RWPE1 (cell line): ENCODE results near the gene AP3M1.

ENCODE experiments used
- CTCF ChIA-PET: fragments of 350-600 bp; sonication (Branson Sonifier 250); formaldehyde crosslinking; extraction: SDS; loops from one replicate; lab custom pipeline; 2021; lab: Yijun Ruan, JAX
- POLR2A ChIA-PET: fragments of 400-600 bp; formaldehyde crosslinking; extraction: SDS; loops from one replicate; lab custom pipeline; 2020; ENCODE audit warnings: antibody characterized with exemption; ENCODE audit not compliant: low non-redundant PET; lab: Yijun Ruan, JAX
- DNase-seq: peaks from one replicate; pipeline ENCODE4 v3.0.0; 2012; ENCODE audit warnings: low spot score
- H3K27ac ChIP-seq: fragments of 450-650 bp; 2 replicates; pipeline ENCODE4 v1.5.1; 2017
- CTCF ChIP-seq: fragments of 450-650 bp; conservative IDR thresholded peaks from 2 replicates; pipeline ENCODE4 v1.5.1; 2017; ENCODE audit warnings: low read depth, mild to moderate bottlenecking

AP3M1 gene

GRCh38 chr10:74164716-74165529, 14.3 kb upstream of the AP3M1 start:
- no peak for TF ChIP-seq CTCF
- ChIA-PET CTCF (interaction anchor here (0.5 to 1.9 kb wide), 4 partner anchors 9 to 69 kb away, joined by 3 to 5 read pairs (median 4); no protein-coding TSS in a partner anchor), POLR2A (no interaction called here)
- no peak for DNase-seq
- no peak overlapping the region for H3K27ac ChIP-seq

GRCh38 chr10:74163319-74164068, 12.9 kb upstream of the AP3M1 start:
- no peak overlapping the region for H3K27ac ChIP-seq
- no peak for TF ChIP-seq CTCF
- POLR2A ChIA-PET = no interaction called here
- CTCF ChIA-PET = interaction anchor here (0.6 kb wide), 1 partner anchor 15 kb away, joined by 3 read pairs; no protein-coding TSS in a partner anchor
- DNase-seq = no peak

GRCh38 chr10:74160013-74160412, 9.4 kb upstream of the AP3M1 start:
- no peak for TF ChIP-seq CTCF
- no peak overlapping the region for H3K27ac ChIP-seq
- POLR2A ChIA-PET = interaction anchor here (1.1 kb wide), 1 partner anchor 52 kb away, joined by 3 read pairs; no protein-coding TSS in a partner anchor
- CTCF ChIA-PET = no interaction called here
- no peak for DNase-seq

- H3K27ac ChIP-seq = no peak overlapping the region
- ChIA-PET CTCF (interaction anchor here (0.9 kb wide), 1 partner anchor 13 kb away, joined by 5 read pairs; no protein-coding TSS in a partner anchor), POLR2A (no interaction called here)
- no peak for DNase-seq
- TF ChIP-seq CTCF = no peak
Observed at GRCh38 chr10:74156919-74157289, 6.3 kb upstream of the AP3M1 start.

DNA sequence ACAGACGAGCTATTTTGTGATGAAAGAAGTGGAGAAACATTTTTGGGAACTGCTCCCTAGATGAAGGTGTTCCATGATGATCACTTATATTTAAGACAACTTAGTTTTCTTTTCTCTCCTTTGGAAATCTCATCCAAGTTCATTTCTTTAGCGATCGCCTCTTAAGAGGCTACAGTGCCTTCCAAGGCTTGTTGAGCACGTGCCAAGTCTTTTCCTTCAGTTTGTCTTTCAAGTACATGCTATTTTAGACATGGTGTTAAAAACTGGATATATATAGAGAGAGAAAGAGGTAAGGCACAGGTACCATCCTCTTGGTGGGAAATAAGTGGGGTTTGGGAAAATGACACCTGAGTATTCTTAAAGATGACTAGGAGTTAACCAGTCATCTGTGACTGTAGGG, 3.0 kb upstream of the AP3M1 start:
- POLR2A ChIA-PET = interaction anchor here (0.6 kb wide), 1 partner anchor 737 kb away, joined by 4 read pairs; no protein-coding TSS in a partner anchor
- CTCF ChIA-PET = interaction anchor here (0.5 to 1.4 kb wide), 4 partner anchors 8 to 30 kb away, joined by 3 to 5 read pairs (median 4); no protein-coding TSS in a partner anchor
- H3K27ac ChIP-seq = no peak overlapping the region
- TF ChIP-seq CTCF = no peak
- no peak for DNase-seq

DNA sequence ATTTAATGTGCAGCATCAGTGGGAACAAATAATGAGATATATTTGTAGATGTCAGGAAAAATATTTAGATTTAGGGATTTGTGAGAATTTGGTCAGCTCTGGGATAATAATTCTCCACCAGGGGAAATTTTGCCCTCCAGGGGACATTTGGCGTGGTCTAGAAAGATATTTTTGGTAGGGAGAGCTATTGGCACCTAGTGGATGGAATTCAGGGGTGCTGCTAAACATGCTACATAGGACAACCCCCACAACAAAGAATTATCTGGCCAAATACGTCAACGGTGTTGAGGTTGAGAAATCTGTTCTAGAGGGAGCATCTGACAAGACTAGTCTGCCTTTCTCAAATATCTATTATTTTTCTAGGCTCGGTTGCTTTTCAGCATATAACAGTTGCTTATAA, 2.5 kb upstream of the AP3M1 start:
- peak; percentile 49 for TF ChIP-seq CTCF
- ChIA-PET CTCF (interaction anchor here (0.5 to 1.4 kb wide), 5 partner anchors 9 to 985 kb away, joined by 3 to 5 read pairs (median 3); no protein-coding TSS in a partner anchor), POLR2A (no interaction called here)
- DNase-seq = peak; percentile 81
- H3K27ac ChIP-seq = no peak overlapping the region
